GM18867 (cell line): ENCODE results near the gene TRAP1.
"Not testable (repeated sequence)": the region's sequence is repeated elsewhere in the genome, so short reads cannot be mapped to it uniquely, and the experiment has no call there.

ENCODE experiments used
- ATAC-seq: cut with Tn5 transposase; IDR thresholded peaks from one replicate; pipeline ENCODE4 v1.9.1; 2021; ENCODE audit warnings: mild to moderate bottlenecking, moderate library complexity; ENCODE audit not compliant: unreplicated experiment

The TRAP1 gene

DNA sequence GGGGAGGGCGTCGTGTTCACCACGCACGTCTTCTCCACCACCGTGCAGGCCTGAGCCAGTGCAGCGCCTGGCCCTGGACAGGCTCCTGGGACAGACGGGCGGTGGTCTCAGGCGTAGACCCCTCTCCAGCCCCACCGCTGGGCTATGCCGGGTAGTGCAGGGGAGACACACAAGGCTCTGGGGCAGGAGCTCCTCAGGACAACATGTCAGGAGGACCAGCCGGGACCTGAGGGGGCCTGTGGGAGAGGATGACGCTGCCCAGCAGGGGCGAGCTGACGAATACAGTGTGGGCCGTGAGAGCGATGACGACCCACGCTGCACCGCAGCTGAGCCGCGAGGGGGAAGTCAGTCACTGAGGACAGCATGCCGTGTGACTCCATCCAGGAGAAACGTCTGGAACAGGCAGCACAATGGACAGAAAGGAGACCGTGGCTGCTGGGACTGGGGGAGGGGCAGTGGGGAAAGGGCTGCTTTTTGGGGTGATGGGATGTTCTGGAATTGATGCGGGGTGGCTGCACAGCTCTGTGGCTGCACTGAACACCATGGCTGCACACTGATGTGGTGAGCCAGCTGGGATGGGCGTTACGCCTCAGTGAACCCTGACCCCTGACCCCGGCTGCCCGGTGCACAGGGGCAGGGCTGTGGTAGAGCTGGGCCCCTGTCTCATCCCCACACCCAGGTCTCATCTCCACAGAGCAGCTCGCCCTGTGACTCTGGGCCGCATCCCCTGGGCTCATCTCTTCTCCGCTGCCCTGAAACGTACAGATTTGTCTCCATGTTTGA lies 42.6 kb downstream of the TRAP1 start:
- ATAC-seq, result no peak

- no peak for ATAC-seq
Observed at GRCh38 chr16:3673676-3674377, 43.5 kb downstream of the TRAP1 start.

DNA sequence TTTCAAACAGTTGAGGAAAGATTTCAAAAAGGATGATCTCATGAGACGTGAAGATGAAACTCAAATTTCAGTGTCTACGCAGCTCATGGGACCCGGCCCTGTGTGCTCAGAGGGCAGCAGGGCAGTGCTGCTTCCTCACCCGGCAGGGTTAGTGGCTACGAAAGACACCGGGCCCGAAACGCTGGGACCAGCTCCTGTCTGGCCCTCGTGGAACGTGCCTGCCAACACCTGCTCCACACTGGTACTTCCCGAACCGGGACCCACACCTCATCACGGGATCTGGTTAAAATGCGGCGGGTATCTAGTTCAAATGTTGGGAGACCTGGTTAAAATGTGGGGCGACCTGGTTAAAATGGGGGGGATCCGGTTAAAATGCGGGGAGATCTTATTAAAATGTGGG lies 44.1 kb downstream of the TRAP1 start:
- ATAC-seq, result no peak

- ATAC-seq, result no peak
Observed at GRCh38 chr16:3672571-3673041, 44.7 kb downstream of the TRAP1 start.

DNA sequence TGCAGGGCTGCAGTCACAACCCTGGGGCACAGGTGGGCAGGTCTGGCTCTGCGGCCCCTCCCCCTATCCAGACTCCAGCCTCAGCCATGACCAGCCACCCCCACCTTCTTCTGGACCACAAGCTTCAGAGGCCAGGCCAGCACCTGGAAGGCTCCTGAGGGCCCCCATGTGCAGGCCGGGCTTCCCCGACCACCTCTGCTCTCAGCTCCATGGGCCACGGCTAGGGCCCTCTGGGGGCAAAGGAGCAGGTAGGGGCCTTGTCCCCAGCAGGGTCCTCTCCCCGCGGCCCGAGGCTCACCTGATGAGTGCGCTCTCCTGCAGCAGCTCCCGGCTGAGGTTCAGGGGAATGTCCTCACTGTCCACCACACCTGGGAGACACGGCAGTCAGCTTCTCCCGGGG lies 45.9 kb downstream of the TRAP1 start:
- ATAC-seq, result no peak

DNA sequence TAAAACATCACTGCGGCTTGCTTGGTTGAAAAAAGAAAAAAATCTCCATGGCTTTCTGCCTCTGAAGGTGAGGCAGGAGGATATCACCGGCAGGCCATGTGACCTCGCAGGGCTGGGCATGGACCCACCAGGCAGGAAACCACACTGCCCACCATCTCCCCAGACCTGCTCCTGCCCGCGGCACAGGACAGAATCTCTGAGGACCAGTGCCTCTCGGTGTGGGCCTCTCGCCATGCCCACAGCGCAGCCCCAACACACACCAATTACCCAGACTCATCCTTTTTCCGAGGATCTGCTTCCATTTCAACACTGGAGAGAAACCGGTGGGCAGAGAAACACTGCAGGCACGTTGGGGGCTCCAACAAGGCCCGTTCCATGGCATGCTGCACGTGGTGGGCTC lies 46.6 kb downstream of the TRAP1 start:
- no peak for ATAC-seq

DNA sequence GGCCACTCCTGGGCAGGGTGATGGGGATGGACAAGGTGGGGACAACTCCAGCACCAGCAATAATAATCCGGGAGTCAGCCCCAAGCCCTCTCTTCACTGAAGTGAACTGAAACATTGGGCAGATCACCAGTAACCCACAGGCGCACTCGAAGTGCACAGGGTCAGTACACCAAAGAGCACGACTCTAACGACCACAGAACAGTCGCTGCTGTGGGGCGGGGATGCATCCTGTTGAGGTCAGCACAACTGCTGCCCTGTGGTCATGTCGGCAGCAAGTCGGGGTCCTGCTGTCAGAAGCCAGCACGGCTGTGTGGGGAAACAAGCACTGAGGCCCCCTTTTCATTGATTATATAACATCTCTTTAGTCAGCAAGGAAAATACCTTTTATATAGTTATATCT lies 48.2 kb downstream of the TRAP1 start:
- ATAC-seq, result no peak

DNA sequence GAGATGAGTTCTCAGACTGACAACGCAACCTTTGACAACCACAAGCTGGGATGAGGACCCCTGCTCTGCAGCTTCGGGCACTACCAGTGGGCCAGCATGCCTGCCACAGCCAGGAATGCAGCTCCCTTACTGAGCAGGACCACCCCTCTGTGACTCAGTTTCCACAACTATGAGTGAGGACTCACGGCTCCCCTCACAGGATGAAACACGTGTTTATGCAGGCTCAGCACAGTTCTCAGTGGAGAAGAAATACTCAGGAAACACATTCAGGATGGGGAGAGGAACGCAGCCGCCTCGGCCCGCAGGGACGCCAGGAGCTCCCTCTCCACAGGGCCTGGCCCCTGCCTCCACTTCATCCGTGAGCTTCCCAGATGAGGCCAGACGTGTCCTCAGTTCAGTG lies 48.7 kb downstream of the TRAP1 start:
- no peak for ATAC-seq

GRCh38 chr16:3665508-3665907 lies 51.8 kb downstream of the TRAP1 start:
- no peak for ATAC-seq

GRCh38 chr16:3664187-3664896 lies 53.0 kb downstream of the TRAP1 start:
- no peak for ATAC-seq

DNA sequence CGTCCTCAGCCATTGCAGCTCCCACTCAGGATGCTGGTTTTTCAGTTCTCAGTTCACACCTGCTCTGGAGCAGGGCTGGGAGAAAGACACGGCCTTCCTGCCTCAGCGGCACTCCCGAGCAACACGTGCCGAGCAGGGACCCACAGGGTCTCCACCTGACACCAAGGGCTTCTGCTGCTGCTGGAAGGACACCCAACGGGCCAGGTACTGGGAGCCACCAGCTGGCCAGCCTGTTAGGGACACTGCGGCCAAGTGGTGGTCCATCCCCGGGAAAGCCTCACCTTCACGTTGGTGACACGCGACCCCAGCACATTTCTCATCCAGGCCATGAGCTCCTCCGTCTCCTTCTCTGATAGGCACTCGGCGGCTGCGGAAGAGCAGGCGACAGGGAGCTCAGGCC lies 54.7 kb downstream of the TRAP1 start:
- no peak for ATAC-seq

DNA sequence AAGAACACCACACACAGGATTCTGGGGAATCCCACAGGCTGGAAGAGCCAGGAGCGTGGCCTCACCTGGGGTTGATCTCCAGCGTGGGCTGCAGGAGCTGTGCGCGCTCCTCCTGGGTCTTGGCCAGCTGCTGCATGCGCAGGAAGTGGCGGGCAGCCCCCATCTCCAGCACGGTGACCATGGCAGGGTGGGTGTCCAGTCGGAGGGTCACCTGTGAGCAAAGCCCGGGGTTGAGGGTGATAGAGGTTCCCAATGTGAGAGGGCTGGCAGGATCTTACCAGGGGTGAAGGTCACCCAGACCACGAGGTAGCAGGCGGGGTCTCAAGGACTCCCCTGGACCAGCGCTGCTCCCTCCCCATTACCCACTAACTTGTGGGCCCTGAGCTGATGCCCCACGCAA lies 55.4 kb downstream of the TRAP1 start:
- ATAC-seq, result no peak

DNA sequence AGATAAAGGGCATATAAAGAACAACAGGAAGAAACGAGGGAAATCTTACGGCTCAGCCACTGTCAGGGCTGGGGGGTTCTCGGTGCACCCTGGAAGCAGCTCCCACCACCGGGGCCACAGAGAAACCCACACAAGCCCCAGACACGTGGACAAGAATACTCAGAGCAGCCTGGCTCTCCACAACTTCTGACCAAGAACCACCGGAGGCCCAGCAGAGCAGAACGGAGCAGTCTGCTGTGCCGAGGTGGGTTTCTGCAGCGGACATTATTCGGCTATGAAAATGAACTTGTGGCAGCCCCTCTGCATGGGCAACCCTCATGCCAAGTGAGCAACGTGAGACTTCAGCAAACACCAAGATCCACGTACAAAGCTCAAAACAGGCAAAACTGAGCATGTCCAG lies 56.0 kb downstream of the TRAP1 start:
- ATAC-seq, result no peak

DNA sequence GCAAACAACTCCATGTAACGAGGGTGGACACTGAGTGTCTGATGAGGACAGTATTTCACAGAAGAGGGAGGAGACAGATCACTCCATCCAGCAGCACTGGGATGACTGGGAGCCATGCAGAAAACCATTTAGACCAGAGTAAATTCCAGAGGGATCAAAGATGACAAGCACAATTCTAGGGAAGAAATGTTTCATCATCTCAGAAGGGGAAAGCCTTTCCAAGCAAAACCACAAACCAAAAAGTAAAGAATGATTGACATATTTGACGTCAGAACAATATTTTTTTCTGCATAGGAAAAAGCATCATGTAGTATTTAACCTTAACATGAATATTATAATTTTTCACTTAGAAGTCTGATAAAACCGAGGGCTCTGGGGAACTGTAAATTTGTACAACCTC lies 58.1 kb downstream of the TRAP1 start:
- ATAC-seq, result no peak

DNA sequence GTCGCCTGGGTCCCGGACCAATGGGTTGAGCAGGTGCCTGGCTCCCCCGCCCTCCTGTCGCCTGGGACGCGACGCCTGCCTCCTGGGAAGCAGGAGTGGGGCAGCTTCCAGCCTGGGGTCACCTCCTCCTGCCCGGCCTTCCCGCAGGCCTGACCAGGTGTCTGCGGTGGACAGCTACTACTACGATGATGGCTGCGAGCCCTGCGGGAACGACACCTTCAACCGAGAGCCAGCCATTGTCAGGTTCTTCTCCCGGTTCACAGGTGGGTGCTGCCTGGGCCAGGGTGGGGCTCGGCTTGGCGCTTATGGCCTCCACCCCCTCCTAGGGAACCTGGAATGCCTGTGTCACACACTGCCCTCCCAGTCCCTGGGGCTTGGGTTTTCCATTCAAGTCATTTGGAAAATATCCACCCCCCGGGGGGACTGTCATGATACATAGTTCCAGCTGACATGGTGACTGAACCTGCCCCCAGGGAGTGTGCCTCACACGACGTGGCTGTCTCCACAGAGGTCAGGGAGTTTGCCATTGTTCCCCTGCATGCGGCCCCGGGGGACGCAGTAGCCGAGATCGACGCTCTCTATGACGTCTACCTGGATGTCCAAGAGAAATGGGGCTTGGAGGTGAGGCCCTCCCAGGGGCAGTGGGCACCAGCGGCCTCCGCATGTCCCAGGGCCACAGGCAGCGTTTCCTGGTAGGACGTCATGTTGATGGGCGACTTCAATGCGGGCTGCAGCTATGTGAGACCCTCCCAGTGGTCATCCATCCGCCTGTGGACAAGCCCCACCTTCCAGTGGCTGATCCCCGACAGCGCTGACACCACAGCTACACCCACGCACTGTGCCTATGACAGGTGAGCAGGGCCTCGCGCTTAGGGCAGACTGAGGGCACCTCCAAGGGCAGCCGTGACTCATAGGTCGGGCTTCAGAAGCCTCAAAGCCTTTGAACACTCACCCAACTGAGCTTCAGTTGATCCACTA lies 60.5 kb downstream of the TRAP1 start:
- ATAC-seq, result no peak

- ATAC-seq, result not testable (repeated sequence)
Observed at GRCh38 chr16:3656160-3656490, 61.2 kb downstream of the TRAP1 start.

DNA sequence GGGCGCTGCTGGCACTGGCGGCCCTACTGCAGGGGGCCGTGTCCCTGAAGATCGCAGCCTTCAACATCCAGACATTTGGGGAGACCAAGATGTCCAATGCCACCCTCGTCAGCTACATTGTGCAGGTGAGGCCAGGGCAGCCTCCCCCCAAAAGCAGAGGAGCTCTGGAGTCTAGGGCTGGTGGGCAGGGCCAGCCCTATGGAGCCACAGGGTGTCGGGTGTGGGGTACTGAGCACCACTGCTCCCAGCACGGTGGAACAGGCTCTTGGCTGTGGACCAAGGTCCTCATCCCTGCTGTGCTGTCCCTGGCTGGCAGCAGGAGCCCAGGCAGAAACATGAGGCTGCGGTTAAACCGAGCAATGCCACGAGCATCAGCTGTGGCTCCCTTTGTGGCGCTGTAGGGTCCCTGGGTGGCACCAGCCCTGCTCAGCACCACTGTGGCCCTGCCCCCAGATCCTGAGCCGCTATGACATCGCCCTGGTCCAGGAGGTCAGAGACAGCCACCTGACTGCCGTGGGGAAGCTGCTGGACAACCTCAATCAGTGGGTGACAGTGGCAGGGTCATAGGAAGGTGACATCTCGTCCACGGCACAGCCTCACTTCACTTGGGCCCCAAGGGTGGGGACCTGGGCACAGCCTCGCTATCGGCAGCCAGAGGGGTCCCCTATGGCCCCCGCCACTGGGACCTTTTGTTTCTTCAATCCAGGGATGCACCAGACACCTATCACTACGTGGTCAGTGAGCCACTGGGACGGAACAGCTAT lies 61.7 kb downstream of the TRAP1 start:
- ATAC-seq, result no peak

- ATAC-seq, result no peak
Observed at GRCh38 chr16:3655030-3655395, 62.3 kb downstream of the TRAP1 start.

DNA sequence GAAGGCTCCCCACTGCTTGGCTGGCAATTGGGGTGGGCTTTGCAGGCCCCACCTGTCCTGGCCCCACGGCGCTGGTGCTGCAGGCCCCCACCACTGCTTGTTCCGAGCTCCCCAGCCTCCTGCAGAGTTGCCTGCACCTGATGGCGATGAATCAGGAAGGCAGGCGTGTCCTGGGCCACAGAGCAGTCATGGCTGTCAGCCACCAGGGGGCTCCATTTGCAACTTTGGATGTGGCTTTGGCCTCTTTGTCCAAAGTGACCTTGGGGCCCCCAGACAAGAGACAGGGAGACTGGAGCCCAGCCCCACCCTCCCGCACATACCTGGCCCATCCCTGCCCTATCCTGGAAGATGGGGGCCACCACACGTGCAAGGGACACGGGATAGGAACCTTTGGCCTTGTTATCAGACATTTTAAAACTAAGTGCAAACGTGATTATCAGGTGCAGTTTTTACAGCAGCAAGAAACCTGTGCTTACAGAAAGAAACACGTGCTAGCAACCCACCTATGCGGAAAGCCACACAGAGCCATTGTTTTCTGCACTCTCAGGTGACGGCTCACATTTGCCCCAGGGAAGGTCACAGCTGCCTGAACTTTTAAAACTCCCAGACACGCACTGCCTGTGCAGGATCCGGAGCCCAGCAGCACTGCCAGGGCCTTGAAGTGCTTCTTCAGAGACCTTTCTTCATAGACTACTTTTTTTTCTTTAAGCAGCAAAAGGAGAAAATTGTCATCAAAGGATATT lies 62.9 kb downstream of the TRAP1 start, which contains the start of gene DNASE1:
DNASE1 (plus strand) TSS at position 443 of the 743 bp plus-strand sequence. CDS start 683 bp downstream, outside the sequence.
- no peak for ATAC-seq
